Fibroblast of lung (primary cell): ENCODE data around the gene FBLN1. TPM values are rescaled to one million over a fixed set of nuclear protein-coding genes. Genes with fewer than 3 reads are reported as not detected.

Source experiments
- DNase-seq, 2 donors: peaks; one replicate each; pipeline versions ENCODE4 v3.0.0 to v3.0.0-alpha.2; 2010; ENCODE audit warnings: low read depth in 2 of 2
- H2AFZ ChIP-seq: 2 replicates; pipeline ENCODE4 v1.5.1; 2012; ENCODE audit warnings: low read length, control low read depth, inconsistent platforms
- H3K27ac ChIP-seq: 2 replicates; pipeline ENCODE4 v1.5.1; 2011; ENCODE audit warnings: low read length, control low read depth; ENCODE audit not compliant: insufficient read depth
- H3K27me3 ChIP-seq: 2 replicates; pipeline ENCODE4 v1.5.1; 2011; ENCODE audit warnings: mild to moderate bottlenecking, low read length; ENCODE audit not compliant: control insufficient read depth, insufficient read depth
- H3K36me3 ChIP-seq: 2 replicates; pipeline ENCODE4 v1.5.1; 2011; ENCODE audit warnings: low read length; ENCODE audit not compliant: control insufficient read depth, insufficient read depth
- H3K4me1 ChIP-seq: 2 replicates; pipeline ENCODE4 v1.5.1; 2011; ENCODE audit warnings: low read length; ENCODE audit not compliant: control insufficient read depth, insufficient read depth; ENCODE audit errors: extremely low read depth
- H3K4me2 ChIP-seq: 2 replicates; pipeline ENCODE4 v1.5.1; 2011; ENCODE audit warnings: low read length, control low read depth; ENCODE audit not compliant: insufficient read depth; ENCODE audit errors: extremely low read depth
- H3K4me3 ChIP-seq, 4 experiments: fragments of 200-600 bp in 1 of 4; sonication (generic) in 1 of 4; replicated peaks in 1 of 4; 2 replicates each; pipeline ENCODE4 v1.5.1; 2011 to 2016; ENCODE audit warnings: low read length in 4 of 4, low read depth in 3 of 4, mild to moderate bottlenecking in 3 of 4, control low read depth in 2 of 4, inconsistent platforms in 1 of 4, mixed read lengths in 1 of 4; ENCODE audit not compliant: insufficient read depth in 1 of 4; ENCODE audit errors: control extremely low read depth in 1 of 4
- H3K79me2 ChIP-seq: 2 replicates; pipeline ENCODE4 v1.5.1; 2012; ENCODE audit warnings: mild to moderate bottlenecking, low read length, inconsistent platforms; ENCODE audit not compliant: control insufficient read depth, insufficient read depth
- H3K9ac ChIP-seq: 2 replicates; pipeline ENCODE4 v1.5.1; 2011; ENCODE audit warnings: mild to moderate bottlenecking, low read length, control low read depth; ENCODE audit not compliant: insufficient read depth
- H3K9me3 ChIP-seq: 2 replicates; pipeline ENCODE4 v1.5.1; 2012; ENCODE audit warnings: low read depth, low read length; ENCODE audit not compliant: control insufficient read depth, insufficient read depth
- H4K20me1 ChIP-seq: 2 replicates; pipeline ENCODE4 v1.5.1; 2011; ENCODE audit warnings: low read length; ENCODE audit not compliant: control insufficient read depth, insufficient read depth; ENCODE audit errors: extremely low read depth
- CTCF ChIP-seq, 2 donors: IDR thresholded peaks in 1 of 2; conservative IDR thresholded peaks in 1 of 2; 1 replicate in 1 of 2; 2 replicates in 1 of 2; pipeline ENCODE4 v1.5.1; 2011 to 2012; ENCODE audit warnings: low read length in 2 of 2, control low read depth in 1 of 2, inconsistent platforms in 1 of 2, low read depth in 1 of 2, mild to moderate bottlenecking in 1 of 2
- EZH2 ChIP-seq: IDR thresholded peaks from 2 replicates; pipeline ENCODE4 v1.5.1; 2012; ENCODE audit warnings: low read length, control low read depth, mild to moderate bottlenecking; ENCODE audit errors: missing control alignments
- polyA plus RNA-seq, 2 donors: library from polyadenylated mRNA; depleted of rRNA in 1 of 2; stranded (reverse) in 1 of 2; unstranded in 1 of 2; fragments of >200 nt; gene quantifications; 2 replicates each; pipeline ENCODE4 v1.2.1, GENCODE V29; 2011 to 2012; ENCODE audit warnings: missing spikeins in 1 of 2
- total RNA-seq: library from RNA; depleted of rRNA; stranded (reverse); fragments of >200 nt; gene quantifications from 2 replicates; pipeline ENCODE4 v1.2.1, GENCODE V29; 2014

FBLN1 gene
- total and polyA plus RNA-seq, 2 donors (not counting 1 experiment from before 2014, with no cell fraction given) = 134 to 270 TPM

GRCh38 chr22:45582236-45582954, 79.7 kb downstream of the FBLN1 start:
- no peak overlapping the region for H3K9ac ChIP-seq
- H3K27me3 ChIP-seq = no peaks in the 10 kb centered on the region
- H3K9me3 ChIP-seq = no peaks in the 10 kb centered on the region
- H4K20me1 ChIP-seq = no peaks in the 10 kb centered on the region
- TF ChIP-seq EZH2 (no peak), CTCF (conservative IDR thresholded peaks at IDR 0.05 in 1 of 2, IDR thresholded peaks at IDR 0.05 in 1 of 2; ENCODE audit: low read depth in 1 of 2, low read length in 2 of 2) (no peak)
- no peak for DNase-seq
- no peak overlapping the region for H3K27ac ChIP-seq
- no peak overlapping the region for H3K4me3 ChIP-seq
- no peak overlapping the region for H3K4me2 ChIP-seq
- no peaks in the 10 kb centered on the region for H3K79me2 ChIP-seq
- no peak overlapping the region for H2AFZ ChIP-seq
- no peaks in the 10 kb centered on the region for H3K36me3 ChIP-seq
- H3K4me1 ChIP-seq = peaks cover 5% of the 10 kb centered on the region

GRCh38 chr22:45582955-45583320, 80.3 kb downstream of the FBLN1 start:
- H3K9me3 ChIP-seq = no peaks in the 10 kb centered on the region
- H4K20me1 ChIP-seq = no peaks in the 10 kb centered on the region
- DNase-seq = no peak
- TF ChIP-seq EZH2 = no peak
- no peak for TF ChIP-seq CTCF (conservative IDR thresholded peaks at IDR 0.05 in 1 of 2, IDR thresholded peaks at IDR 0.05 in 1 of 2; ENCODE audit: low read depth in 1 of 2, low read length in 2 of 2)
- H3K27ac ChIP-seq = no peak overlapping the region
- no peaks in the 10 kb centered on the region for H3K27me3 ChIP-seq
- no peak overlapping the region for H3K9ac ChIP-seq
- no peak overlapping the region for H3K4me2 ChIP-seq
- peaks cover 9% of the 10 kb centered on the region for H3K4me1 ChIP-seq
- H2AFZ ChIP-seq = no peak overlapping the region
- H3K79me2 ChIP-seq = no peaks in the 10 kb centered on the region
- no peaks in the 10 kb centered on the region for H3K36me3 ChIP-seq
- H3K4me3 ChIP-seq = no peak overlapping the region

- no peak overlapping the region for H3K4me3 ChIP-seq
- H3K9ac ChIP-seq = no peak overlapping the region
- H4K20me1 ChIP-seq = no peaks in the 10 kb centered on the region
- H3K9me3 ChIP-seq = no peaks in the 10 kb centered on the region
- peaks cover 12% of the 10 kb centered on the region for H3K4me1 ChIP-seq
- H3K36me3 ChIP-seq = no peaks in the 10 kb centered on the region
- H2AFZ ChIP-seq = no peak overlapping the region
- H3K79me2 ChIP-seq = no peaks in the 10 kb centered on the region
- H3K27me3 ChIP-seq = no peaks in the 10 kb centered on the region
- H3K27ac ChIP-seq = no peak overlapping the region
- TF ChIP-seq EZH2 (no peak), CTCF (conservative IDR thresholded peaks at IDR 0.05 in 1 of 2, IDR thresholded peaks at IDR 0.05 in 1 of 2; ENCODE audit: low read depth in 1 of 2, low read length in 2 of 2) (no peak)
- no peak overlapping the region for H3K4me2 ChIP-seq
- DNase-seq = no peak
These were observed 80.8 kb downstream of the FBLN1 start for GRCh38 chr22:45583504-45583903.
